Measurements from ENCODE around the gene PER2. TPM values are rescaled to one million over a fixed set of nuclear protein-coding genes. Genes with fewer than 3 reads are reported as not detected.

The PER2 gene
- total and polyA plus RNA-seq, 2 of the 13 experiments (the other 11 are each of a cell fraction or from before 2014, with no cell fraction given), result 5.1 to 9.4 TPM

- TF ChIP-seq SOX5 (CRISPR knock-in tag; IDR thresholded peaks at IDR 0.05; ENCODE audit: borderline replicate concordance) (peak; percentile 69), MZF1 (CRISPR knock-in tag; IDR thresholded peaks at IDR 0.05; ENCODE audit: borderline replicate concordance) (0 out of 2 replicates have a peak, but pooled peaks have one; percentile 74), ZFP1 (CRISPR knock-in tag; IDR thresholded peaks at IDR 0.05) (peak; percentile 29; the same call in 1 of the 2 replicates), E2F1 (CRISPR knock-in tag; IDR thresholded peaks at IDR 0.05) (peak; percentile 73), CREM (IDR thresholded peaks at IDR 0.05) (no peak), CREM (CRISPR knock-in tag; IDR thresholded peaks at IDR 0.05) (no peak), ARID5B (CRISPR knock-in tag; IDR thresholded peaks at IDR 0.05) (peak; percentile 81), ZBTB26 (CRISPR knock-in tag; IDR thresholded peaks at IDR 0.05; ENCODE audit: borderline replicate concordance) (peak; percentile 93), CTCF (CRISPR knock-in tag; IDR thresholded peaks at IDR 0.05) (peak; percentile 48), ZMAT3 (CRISPR knock-in tag; conservative IDR thresholded peaks at IDR 0.05) (peak; percentile 99), NR2C2 (CRISPR knock-in tag; IDR thresholded peaks at IDR 0.05; ENCODE audit: borderline replicate concordance) (no peak), GFI1 (CRISPR knock-in tag; IDR thresholded peaks at IDR 0.05; ENCODE audit: borderline replicate concordance) (peak; percentile 59; the same call in 1 of the 2 replicates), ZNF431 (CRISPR knock-in tag; IDR thresholded peaks at IDR 0.05; ENCODE audit: borderline replicate concordance, low read depth) (peak; percentile 98), ATF7-NPFF (CRISPR knock-in tag; IDR thresholded peaks at IDR 0.05; ENCODE audit: low read depth) (peak; percentile 97), HCFC1 (IDR thresholded peaks at IDR 0.05; ENCODE audit: low read depth, low read length) (no peak), ZFY (CRISPR knock-in tag; IDR thresholded peaks at IDR 0.05) (peak; percentile 63; the same call in 1 of the 2 replicates), TFDP2 (CRISPR knock-in tag; IDR thresholded peaks at IDR 0.05) (peak; percentile 95), ETV6 (CRISPR knock-in tag; conservative IDR thresholded peaks at IDR 0.05) (peak; percentile 94), ZNF337 (CRISPR knock-in tag; IDR thresholded peaks at IDR 0.05; ENCODE audit: borderline replicate concordance, low read depth) (peak; percentile 88; the same call in 1 of the 2 replicates)
Measured at GRCh38 chr2:238238766-238239542, 49.5 kb downstream of the PER2 start (continued).
